Measurements from ENCODE around the gene MANEAL. TPM values are rescaled to one million over a fixed set of nuclear protein-coding genes. Genes with fewer than 3 reads are reported as not detected.

MANEAL gene
- total RNA-seq, 1 donor from 2014 or later, result 1.5 TPM

DNA sequence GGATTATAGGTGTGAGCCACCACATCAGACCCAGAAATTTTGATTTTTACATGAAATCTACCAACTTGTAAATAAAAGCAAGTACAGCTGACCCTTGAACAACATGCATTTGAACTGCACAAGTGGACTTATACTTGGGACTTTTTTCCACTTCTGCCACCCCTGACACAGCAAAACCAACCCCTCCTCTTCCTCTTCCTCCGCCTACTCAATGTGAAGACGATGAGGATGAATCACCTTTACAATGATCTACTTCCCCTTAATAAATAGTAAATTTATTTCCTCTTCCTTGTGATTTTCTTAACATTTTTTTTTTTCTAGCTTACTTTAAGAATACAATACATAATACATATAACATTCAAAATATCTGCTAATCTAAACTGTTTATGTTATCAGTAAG, 31.9 kb downstream of the MANEAL start:
- DNase-seq (ENCODE audit: low spot score), result no peak

DNA sequence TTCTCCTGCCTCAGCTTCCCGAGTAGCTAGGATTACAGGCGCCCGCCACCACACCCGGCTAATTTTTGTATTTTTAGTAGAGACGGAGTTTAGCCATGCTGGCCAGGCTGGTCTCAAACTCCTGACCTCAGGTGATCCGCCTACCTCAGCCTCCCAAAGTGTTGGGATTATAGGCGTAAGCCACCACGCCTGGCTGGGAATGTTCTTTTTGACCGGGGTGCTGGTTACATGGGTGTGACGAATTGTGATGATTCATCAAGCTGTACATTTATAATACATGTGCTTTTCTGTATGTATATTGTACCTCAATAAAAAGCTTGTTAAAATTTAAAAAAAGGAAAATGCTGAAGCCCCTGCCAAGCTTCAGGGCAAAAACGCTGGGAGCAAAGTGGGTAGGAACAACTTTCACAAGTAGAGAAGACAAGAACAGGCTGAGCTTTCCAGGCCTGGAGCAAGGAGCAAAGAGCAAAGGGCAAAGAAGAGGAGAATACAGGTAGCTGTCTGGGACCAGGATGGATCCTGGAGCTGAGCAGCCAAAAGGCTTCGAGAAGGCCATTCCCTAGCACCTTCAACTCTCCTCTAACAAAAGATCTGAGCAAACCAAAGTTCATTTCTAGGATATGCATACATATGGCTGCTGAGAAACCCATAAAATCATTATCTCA, 34.9 kb downstream of the MANEAL start:
- DNase-seq (ENCODE audit: low spot score), result no peak

DNA sequence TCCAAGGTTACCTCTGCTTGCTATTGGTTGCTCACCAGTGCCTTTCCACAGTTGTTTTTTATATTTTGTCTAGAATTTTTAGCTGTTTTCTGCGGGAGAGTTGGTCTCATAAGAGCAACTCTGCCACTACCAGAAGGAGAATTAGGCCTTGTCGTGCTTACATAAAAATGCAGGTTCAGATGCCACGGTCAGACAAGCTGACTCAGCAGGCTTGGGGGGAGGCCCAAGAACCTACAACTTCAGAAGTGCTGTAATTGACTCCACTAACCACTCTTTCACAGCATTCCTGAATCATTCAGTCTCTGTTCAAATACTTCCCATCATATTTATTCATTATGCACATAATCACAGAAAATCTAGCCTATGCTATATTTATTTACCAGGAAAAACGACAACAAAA, 37.5 kb downstream of the MANEAL start:
- no peak for DNase-seq (ENCODE audit: low spot score)

- no peak for DNase-seq (ENCODE audit: low spot score)
Measured at GRCh38 chr1:37831809-37832208, 38.2 kb downstream of the MANEAL start.

- no peak for DNase-seq (ENCODE audit: low spot score)
Measured at GRCh38 chr1:37836788-37837187, 43.1 kb downstream of the MANEAL start.

- no peak for DNase-seq (ENCODE audit: low spot score)
Measured at GRCh38 chr1:37839676-37840075, 46.0 kb downstream of the MANEAL start.

DNA sequence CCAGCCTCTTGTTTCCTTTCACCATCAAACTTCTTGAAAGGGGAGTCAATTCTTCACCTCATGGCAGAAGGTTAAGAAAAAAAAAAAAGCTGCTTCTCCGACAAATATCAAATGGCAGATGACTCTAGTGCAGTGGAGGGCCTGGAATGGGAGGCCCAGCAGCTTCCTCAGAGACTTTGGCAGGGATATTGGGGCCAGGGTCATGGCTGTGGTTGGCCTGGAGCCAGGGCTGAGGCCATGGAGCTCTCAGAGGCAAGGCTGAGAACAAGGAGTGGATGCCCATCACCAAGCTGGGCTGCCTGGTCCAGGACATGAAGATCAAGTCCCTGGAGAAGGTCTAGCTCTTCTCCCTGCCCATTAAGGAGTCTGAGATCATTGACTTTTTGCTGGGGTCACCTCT, 47.1 kb downstream of the MANEAL start:
- no peak for DNase-seq (ENCODE audit: low spot score)

DNA sequence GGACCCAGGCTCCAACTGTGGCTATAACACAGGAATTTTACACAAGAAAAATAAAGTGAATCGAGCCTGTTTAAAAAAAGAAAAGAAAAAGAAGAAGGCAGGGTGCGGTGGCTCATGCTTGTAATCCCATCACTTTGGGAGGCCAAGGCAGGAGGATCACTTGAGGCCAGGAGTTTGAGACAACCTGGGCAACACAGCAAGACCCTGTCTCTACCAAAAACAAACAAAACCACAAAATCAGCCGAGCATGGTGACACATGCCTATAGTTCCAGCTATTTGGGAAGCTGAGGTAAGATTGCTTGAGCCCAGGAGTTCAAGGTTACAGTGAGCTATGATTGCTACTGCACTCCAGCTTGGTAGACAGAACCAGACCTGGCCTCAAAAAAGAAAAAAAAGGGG, 48.0 kb downstream of the MANEAL start:
- no peak for DNase-seq (ENCODE audit: low spot score)

DNA sequence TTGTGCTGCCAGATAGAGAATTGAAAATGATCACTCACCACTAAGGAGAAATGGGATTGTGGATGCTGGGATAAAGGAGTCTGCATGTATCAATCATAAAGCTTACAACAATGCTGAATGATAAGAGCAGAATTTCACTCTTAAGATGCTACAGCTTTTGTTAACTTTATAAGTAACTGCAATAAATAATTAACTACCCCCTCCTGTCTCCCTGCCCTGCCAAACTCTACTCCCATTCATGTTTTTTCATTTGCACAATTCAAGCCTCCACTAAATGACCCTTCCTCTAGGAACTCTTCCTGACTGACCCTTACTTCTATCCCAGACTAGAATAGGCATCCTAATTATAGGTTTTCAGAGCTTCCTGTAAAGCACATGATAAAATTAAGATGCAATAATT, 50.9 kb downstream of the MANEAL start:
- DNase-seq (ENCODE audit: low spot score), result no peak

GRCh38 chr1:37845049-37845646, 51.5 kb downstream of the MANEAL start:
- no peak for DNase-seq (ENCODE audit: low spot score)

DNA sequence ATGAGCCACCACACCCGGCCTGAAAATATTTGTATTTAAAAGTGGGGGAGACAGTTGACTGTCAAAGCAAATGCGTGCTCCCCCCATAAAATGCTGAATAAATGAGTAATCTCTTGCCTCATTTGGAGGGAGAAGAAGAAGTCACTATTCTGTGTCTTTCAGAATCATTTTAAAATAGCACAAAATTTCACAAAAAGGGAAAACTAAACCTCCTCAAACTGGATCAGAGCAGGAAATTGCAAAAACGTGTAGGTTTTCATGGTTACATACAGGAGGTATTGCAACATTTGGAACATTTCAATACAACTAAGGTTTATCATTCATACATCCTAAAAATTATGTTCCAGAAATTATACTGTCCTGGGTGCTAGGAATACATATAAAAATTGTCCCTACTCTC, 52.1 kb downstream of the MANEAL start:
- DNase-seq (ENCODE audit: low spot score), result no peak

- DNase-seq (ENCODE audit: low spot score), result no peak
Measured at GRCh38 chr1:37846647-37847339, 53.1 kb downstream of the MANEAL start.

- no peak for DNase-seq (ENCODE audit: low spot score)
Measured at GRCh38 chr1:37849480-37849879, 55.8 kb downstream of the MANEAL start.

DNA sequence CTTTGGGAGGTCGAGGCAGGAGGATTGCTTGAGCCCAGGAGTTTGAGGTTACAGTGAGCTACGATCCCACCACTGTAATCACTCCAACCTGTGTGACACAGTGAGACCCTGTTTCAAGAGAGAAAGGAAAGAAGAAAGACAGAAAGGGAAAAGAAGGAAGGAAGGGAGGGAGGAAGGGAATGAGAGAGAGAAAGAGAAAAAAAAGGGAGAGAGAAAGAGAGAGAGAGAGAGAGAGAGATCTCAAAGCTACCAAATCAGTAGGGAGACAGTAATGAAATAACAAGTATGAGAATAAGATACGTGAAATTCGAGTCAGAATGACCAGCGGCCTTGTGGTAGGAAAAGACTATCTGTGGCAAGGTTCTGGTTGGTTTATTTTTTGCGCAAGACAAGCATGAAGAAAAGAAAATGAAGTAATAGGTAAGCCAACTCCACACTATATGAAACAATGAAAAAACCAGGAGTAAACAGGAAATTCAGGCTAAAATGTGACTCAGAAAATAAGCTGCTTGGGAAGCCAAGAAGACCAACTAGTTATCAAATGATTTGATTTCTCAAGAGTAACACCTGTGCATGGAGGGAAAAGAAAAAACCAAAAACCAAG, 56.8 kb downstream of the MANEAL start:
- DNase-seq (ENCODE audit: low spot score), result no peak

Other genes starting within 250 kb of the MANEAL start
- gene SNIP1, start 239.6 kb upstream of the MANEAL start, total RNA-seq, result 14.4 TPM
- 3.1 TPM for gene DNALI1, start 236.9 kb upstream of the MANEAL start, total RNA-seq
- gene GNL2, start 197.9 kb upstream of the MANEAL start, total RNA-seq, result 53.0 TPM
- gene RSPO1, start 159.0 kb upstream of the MANEAL start, total RNA-seq, result 3.1 TPM
- 0.35 TPM for gene CDCA8, start 101.3 kb upstream of the MANEAL start, total RNA-seq
- gene EPHA10, start 28.7 kb upstream of the MANEAL start, total RNA-seq, result not detected
- 44.9 TPM for gene C1orf122, start 13.9 kb downstream of the MANEAL start, total RNA-seq
- gene YRDC, start 14.4 kb downstream of the MANEAL start, total RNA-seq, result 16.2 TPM
- gene MTF1, start 65.7 kb downstream of the MANEAL start, total RNA-seq, result 34.1 TPM
- 28.8 TPM for gene INPP5B, start 153.2 kb downstream of the MANEAL start, total RNA-seq
- gene SF3A3, start 196.2 kb downstream of the MANEAL start, total RNA-seq, result 46.7 TPM
- gene FHL3, start 211.7 kb downstream of the MANEAL start, total RNA-seq, result 13.6 TPM
- gene UTP11, start 218.9 kb downstream of the MANEAL start, total RNA-seq, result 35.3 TPM

Measured in mesenteric fat pad (tissue), 1 donor.